GM23338 (cell line): Measurements from ENCODE around the gene RAB11FIP2. TPM values are rescaled to one million over a fixed set of nuclear protein-coding genes. Genes with fewer than 3 reads are reported as not detected.

Experiments used
- ATAC-seq: fragments of 200-7000 bp; cut with Tn5 transposase; 3 replicates; pipeline ENCODE4 v1.9.1; 2020
- DNase-seq: peaks from one replicate; pipeline ENCODE4 v3.0.0-alpha.2; 2015; ENCODE audit warnings: low spot score
- H2AFZ ChIP-seq: fragments of 200-600 bp; sonication (generic); 2 replicates; pipeline ENCODE4 v1.8.0; 2016; ENCODE audit warnings: antibody characterized with exemption, mild to moderate bottlenecking, moderate library complexity
- H3F3A ChIP-seq: fragments of 200-600 bp; sonication (generic); replicated peaks from 2 replicates; pipeline ENCODE4 v1.8.0; 2017; ENCODE audit warnings: antibody characterized with exemption, mixed run types, low read depth
- H3K27ac ChIP-seq: fragments of 200-600 bp; sonication (generic); 2 replicates; pipeline ENCODE4 v1.6.1; 2016; ENCODE audit warnings: low read depth
- H3K27me3 ChIP-seq: fragments of 200-600 bp; sonication (generic); 2 replicates; pipeline ENCODE4 v1.8.0; 2016; ENCODE audit warnings: mild to moderate bottlenecking, mixed run types, moderate library complexity; ENCODE audit not compliant: insufficient read depth
- H3K36me3 ChIP-seq: fragments of 200-600 bp; sonication (generic); 2 replicates; pipeline ENCODE4 v1.8.0; 2016; ENCODE audit warnings: mild to moderate bottlenecking; ENCODE audit not compliant: insufficient read depth
- H3K4me1 ChIP-seq: fragments of 200-600 bp; sonication (generic); 2 replicates; pipeline ENCODE4 v1.8.0; 2016; ENCODE audit warnings: mild to moderate bottlenecking, moderate library complexity; ENCODE audit not compliant: insufficient read depth
- H3K4me2 ChIP-seq: fragments of 200-600 bp; sonication (generic); 2 replicates; pipeline ENCODE4 v1.7.1; 2017; ENCODE audit warnings: mixed run types
- H3K4me3 ChIP-seq: fragments of 200-600 bp; sonication (generic); 2 replicates; pipeline ENCODE4 v1.6.1; 2016; ENCODE audit warnings: mixed run types
- H3K79me2 ChIP-seq: fragments of 200-600 bp; sonication (generic); replicated peaks from 2 replicates; pipeline ENCODE4 v1.8.0; 2017; ENCODE audit warnings: mild to moderate bottlenecking; ENCODE audit not compliant: insufficient read depth
- H3K9me2 ChIP-seq: fragments of 200-600 bp; sonication (generic); 2 replicates; pipeline ENCODE4 v1.8.0; 2017; ENCODE audit not compliant: insufficient read depth
- H4K20me1 ChIP-seq: fragments of 200-600 bp; sonication (generic); replicated peaks from 2 replicates; pipeline ENCODE4 v1.8.0; 2017; ENCODE audit warnings: mild to moderate bottlenecking; ENCODE audit not compliant: insufficient read depth
- H3K27ac Mint-ChIP-seq: 2 replicates; pipeline ENCODE4 v1.8.0; 2020; ENCODE audit warnings: inconsistent platforms, mild to moderate bottlenecking, moderate library complexity, mixed read lengths
- H3K27me3 Mint-ChIP-seq: 3 replicates; pipeline ENCODE4 v1.8.0; 2022; ENCODE audit warnings: low read depth, mild to moderate bottlenecking, moderate library complexity, mixed read lengths, inconsistent platforms; ENCODE audit not compliant: insufficient read depth, poor library complexity
- H3K36me3 Mint-ChIP-seq: 3 replicates; pipeline ENCODE4 v1.8.0; 2021; ENCODE audit warnings: low read depth, mild to moderate bottlenecking, inconsistent platforms, moderate library complexity, mixed read lengths
- H3K4me1 Mint-ChIP-seq: 3 replicates; pipeline ENCODE4 v1.8.0; 2020; ENCODE audit warnings: mild to moderate bottlenecking, inconsistent platforms, mixed read lengths
- H3K4me3 Mint-ChIP-seq: 3 replicates; pipeline ENCODE4 v1.8.0; 2021; ENCODE audit warnings: moderate library complexity, mild to moderate bottlenecking, inconsistent platforms, mixed read lengths
- H3K9me3 Mint-ChIP-seq: 3 replicates; pipeline ENCODE4 v1.8.0; 2020; ENCODE audit warnings: moderate library complexity, mild to moderate bottlenecking, inconsistent platforms, mixed read lengths
- CREB1 ChIP-seq: fragments of 250-450 bp; sonication (Bioruptor Pico); IDR thresholded peaks from 2 replicates; pipeline ENCODE4 v1.5.0; 2020; ENCODE audit warnings: low read depth, mild to moderate bottlenecking, moderate library complexity
- CTCF ChIP-seq, 2 experiments: fragments of 200-600 bp in 1 of 2; sonication (generic) in 1 of 2; conservative IDR thresholded peaks; 2 replicates each; pipeline versions ENCODE4 v1.5.1 to v1.6.1; 2016 to 2017; ENCODE audit warnings: antibody characterized with exemption in 2 of 2, low read depth in 2 of 2, mild to moderate bottlenecking in 2 of 2, moderate library complexity in 1 of 2
- ETS1 ChIP-seq: IDR thresholded peaks from 2 replicates; pipeline ENCODE4 v1.6.1; 2016; ENCODE audit warnings: antibody characterized with exemption
- EZH2 ChIP-seq: fragments of 200-600 bp; sonication (generic); IDR thresholded peaks from one replicate; pipeline ENCODE4 v1.8.0; 2017; ENCODE audit warnings: antibody characterized with exemption, mild to moderate bottlenecking, low read depth; ENCODE audit not compliant: unreplicated experiment
- EZH2phosphoT487 ChIP-seq: fragments of 200-600 bp; sonication (generic); IDR thresholded peaks from one replicate; pipeline ENCODE4 v1.8.1; 2018; ENCODE audit warnings: antibody characterized with exemption; ENCODE audit not compliant: unreplicated experiment
- JUNB ChIP-seq: IDR thresholded peaks from one replicate; pipeline ENCODE4 v1.6.1; 2016; ENCODE audit warnings: antibody characterized with exemption; ENCODE audit not compliant: unreplicated experiment
- NANOG ChIP-seq: IDR thresholded peaks from 2 replicates; pipeline ENCODE4 v1.6.1; 2016; ENCODE audit warnings: antibody characterized with exemption, borderline replicate concordance
- POLR2AphosphoS5 ChIP-seq: IDR thresholded peaks from 2 replicates; pipeline ENCODE4 v1.6.1; 2016; ENCODE audit warnings: antibody characterized with exemption, low read depth
- REST ChIP-seq: IDR thresholded peaks from one replicate; pipeline ENCODE4 v1.6.1; 2018; ENCODE audit warnings: antibody characterized with exemption; ENCODE audit not compliant: unreplicated experiment
- STAT1 ChIP-seq: IDR thresholded peaks from one replicate; pipeline ENCODE4 v1.6.1; 2016; ENCODE audit warnings: antibody characterized with exemption; ENCODE audit not compliant: unreplicated experiment
- ZNF114 ChIP-seq: fragments of 250-450 bp; sonication (Bioruptor Pico); IDR thresholded peaks from 2 replicates; pipeline ENCODE4 v1.5.0; 2020; ENCODE audit warnings: mild to moderate bottlenecking, moderate library complexity
- ZNF331 ChIP-seq: fragments of 250-450 bp; sonication (Bioruptor Pico); IDR thresholded peaks from 2 replicates; pipeline ENCODE4 v1.5.0; 2020; ENCODE audit warnings: low read depth, mild to moderate bottlenecking, moderate library complexity
- ZNF462 ChIP-seq: fragments of 250-450 bp; sonication (Bioruptor Pico); IDR thresholded peaks from 2 replicates; pipeline ENCODE4 v1.5.0; 2020; ENCODE audit warnings: mild to moderate bottlenecking, moderate library complexity
- polyA plus RNA-seq: library from polyadenylated mRNA; unstranded; fragments of >200 nt; fragmentation: Nextera tagmentation; extraction: Ambion mirVana; gene quantifications from 2 replicates; pipeline ENCODE4 v1.2.1, GENCODE V29; 2016
- total RNA-seq: library from RNA; depleted of rRNA; stranded (reverse); fragments of >200 nt; shearing (Covaris generic); gene quantifications from 2 replicates; pipeline ENCODE4 v1.2.3, GENCODE V29; 2014

RAB11FIP2 gene
- total and polyA plus RNA-seq, 2 experiments from 2014 or later: 16.1 to 17.6 TPM

GRCh38 chr10:117988814-117989213 is 57.9 kb downstream of the RAB11FIP2 start:
- Histone ChIP-seq H2AFZ (no peak overlapping the region), H4K20me1 (no peaks in the 10 kb centered on the region), H3K36me3 (0 out of 2 replicates have a peak, but pooled peaks cover 4% of the 10 kb centered on the region), H3K27ac (no peak overlapping the region), H3K79me2 (no peaks in the 10 kb centered on the region), H3K4me2 (no peak overlapping the region), H3K4me3 (no peak overlapping the region), H3K9me2 (no peaks in the 10 kb centered on the region; the same call in 1 of the 2 replicates), H3K27me3 (no peaks in the 10 kb centered on the region), H3K4me1 (peaks cover 50% of the 10 kb centered on the region), H3F3A (no peaks in the 10 kb centered on the region)
- Mint-ChIP-seq H3K4me1 (peaks cover 45% of the 10 kb centered on the region), H3K27ac (no peak overlapping the region), H3K4me3 (no peak overlapping the region), H3K36me3 (peaks cover 10% of the 10 kb centered on the region; the same call in 2 of the 3 replicates), H3K9me3 (peaks cover 8% of the 10 kb centered on the region; the same call in 2 of the 3 replicates), H3K27me3 (peaks cover 8% of the 10 kb centered on the region)
- ATAC-seq (no peak), DNase-seq (no peak)
- no peak for TF ChIP-seq ZNF462 (CRISPR knock-in tag)
- TF ChIP-seq STAT1: no peak
- no peak for TF ChIP-seq CREB1
- no peak for TF ChIP-seq EZH2phosphoT487
- TF ChIP-seq POLR2AphosphoS5: no peak
- TF ChIP-seq ZNF114 (CRISPR knock-in tag): no peak
- TF ChIP-seq CTCF (conservative IDR thresholded peaks at IDR 0.05; ENCODE audit: low read depth in 2 of 2): no peak
- no peak for TF ChIP-seq REST
- TF ChIP-seq ZNF331 (CRISPR knock-in tag): no peak
- no peak for TF ChIP-seq NANOG
- TF ChIP-seq JUNB: no peak
- no peak for TF ChIP-seq EZH2
- no peak for TF ChIP-seq ETS1
